HG02852 (cell line): ENCODE measurements around the gene GSPT2.
"Not testable (repeated sequence)": the region's sequence is repeated elsewhere in the genome, so short reads cannot be mapped to it uniquely, and the experiment has no call there.

Source experiments
- ATAC-seq: cut with Tn5 transposase; IDR thresholded peaks from one replicate; pipeline ENCODE4 v1.9.1; 2021; ENCODE audit warnings: mild to moderate bottlenecking, moderate library complexity; ENCODE audit not compliant: unreplicated experiment

GSPT2 gene

DNA sequence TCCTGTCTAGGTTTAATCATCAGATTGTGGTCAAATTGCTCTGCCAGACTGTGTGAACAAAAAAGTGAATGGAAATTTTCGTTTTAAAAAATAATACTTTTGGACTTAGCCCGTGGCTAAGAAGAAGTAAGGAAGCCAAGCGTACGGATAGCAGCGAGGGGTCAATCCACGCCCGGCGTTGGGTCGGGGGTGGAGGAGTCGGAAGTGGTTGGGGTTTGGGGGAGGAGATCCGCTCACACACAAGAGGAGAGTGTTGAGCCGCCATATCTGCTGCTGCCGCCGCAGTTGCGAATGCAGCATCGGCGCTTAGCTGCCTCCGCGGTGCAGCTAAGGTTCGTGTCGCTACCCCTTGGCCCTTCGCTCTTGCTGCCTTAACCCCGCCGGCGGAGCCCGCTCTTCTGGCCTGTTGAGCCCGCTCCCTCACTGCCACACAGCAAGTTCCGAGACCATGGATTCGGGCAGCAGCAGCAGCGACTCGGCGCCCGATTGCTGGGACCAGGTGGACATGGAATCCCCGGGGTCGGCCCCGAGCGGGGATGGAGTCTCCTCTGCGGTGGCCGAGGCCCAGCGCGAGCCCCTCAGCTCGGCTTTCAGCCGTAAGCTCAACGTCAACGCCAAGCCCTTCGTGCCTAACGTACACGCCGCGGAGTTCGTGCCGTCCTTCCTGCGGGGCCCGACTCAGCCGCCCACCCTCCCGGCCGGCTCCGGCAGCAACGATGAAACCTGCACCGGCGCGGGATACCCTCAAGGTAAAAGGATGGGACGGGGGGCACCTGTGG is at the start of gene GSPT2:
TSS of gene GSPT2 (plus strand) at position 264 of the 779 bp plus-strand sequence. CDS start at position 449, 185 bp downstream.
- peak; percentile 96 for ATAC-seq

GRCh38 chrX:51694254-51694653 is 49.0 kb upstream of the GSPT2 start:
- no peak for ATAC-seq

GRCh38 chrX:51697397-51697796 is 45.8 kb upstream of the GSPT2 start:
- ATAC-seq: no peak

DNA sequence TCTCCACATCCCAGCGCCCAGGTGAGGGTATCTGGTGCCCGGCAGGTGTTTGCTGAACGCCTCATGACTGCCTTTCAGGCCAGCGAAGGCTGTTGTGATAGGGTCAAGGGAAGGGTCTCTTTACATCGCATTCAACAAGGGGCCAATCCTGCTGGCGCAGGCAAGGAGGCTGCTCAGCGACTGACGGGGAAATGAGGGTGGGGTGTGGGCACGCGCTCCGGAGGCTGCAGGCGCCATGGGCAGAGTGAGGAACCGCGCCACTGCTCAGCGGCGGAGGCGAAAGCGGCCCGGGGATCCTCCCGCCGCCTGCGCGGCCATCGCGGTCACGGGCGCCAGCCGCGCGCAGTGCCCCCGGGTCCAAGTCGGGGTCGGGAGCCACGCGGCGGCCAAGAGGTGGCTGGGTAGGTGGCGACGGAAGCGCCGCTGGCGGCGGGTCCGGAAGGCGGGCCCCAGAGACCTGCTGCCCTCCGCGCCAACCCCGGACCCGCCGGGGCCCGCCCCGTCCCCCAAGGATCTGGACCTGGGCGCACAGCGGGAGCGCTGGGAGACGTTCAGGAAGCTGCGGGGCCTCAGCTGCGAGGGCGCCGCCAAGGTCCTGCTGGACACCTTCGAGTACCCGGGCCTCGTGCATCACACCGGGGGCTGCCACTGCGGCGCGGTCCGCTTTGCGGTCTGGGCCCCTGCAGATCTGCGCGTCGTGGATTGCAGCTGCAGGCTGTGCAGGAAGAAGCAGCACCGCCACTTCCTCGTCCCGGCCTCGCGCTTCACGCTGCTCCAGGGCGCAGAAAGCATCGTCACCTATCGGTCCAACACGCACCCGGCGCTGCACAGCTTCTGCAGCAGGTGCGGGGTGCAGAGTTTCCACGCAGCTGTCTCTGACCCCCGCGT is 32.7 kb upstream of the GSPT2 start, which contains the start of gene CENPVL1:
TSS of gene CENPVL1 (plus strand) at position 236 of the 888 bp plus-strand sequence. CDS start at position 236, 0 bp downstream.
- not testable (repeated sequence) for ATAC-seq

DNA sequence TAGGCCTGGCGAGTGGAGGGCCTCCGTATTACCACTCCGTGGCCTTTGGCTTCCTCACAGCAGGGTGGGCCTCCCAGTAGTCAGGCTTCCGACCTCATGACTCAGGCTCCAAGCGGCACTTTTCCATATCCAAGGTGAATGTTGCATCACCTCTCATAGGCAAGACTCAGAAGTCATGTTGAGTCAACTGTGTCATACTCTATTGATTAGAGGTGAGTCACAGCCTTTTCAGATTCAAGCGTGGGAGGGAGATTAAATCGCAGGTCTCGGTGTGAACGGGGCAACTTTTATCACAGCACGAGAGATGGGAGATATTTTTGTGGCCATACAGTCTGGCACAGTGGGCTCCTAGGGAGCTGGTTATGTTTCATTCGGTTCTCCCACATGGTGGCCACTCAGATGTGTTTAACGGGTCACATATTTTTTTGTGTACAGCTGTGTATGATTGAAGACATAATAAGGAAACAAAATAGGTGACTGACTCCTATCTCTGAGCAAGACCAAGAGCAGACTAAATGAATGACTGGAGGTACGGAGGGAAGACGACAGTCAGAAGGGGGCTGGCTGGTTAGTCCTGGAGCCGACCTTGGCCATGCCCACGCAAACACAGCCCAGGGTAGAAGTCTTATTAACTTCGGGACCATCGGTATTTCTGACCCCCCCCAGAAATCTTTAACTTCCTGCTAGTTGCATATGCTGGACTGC is 30.1 kb upstream of the GSPT2 start:
- not testable (repeated sequence) for ATAC-seq

DNA sequence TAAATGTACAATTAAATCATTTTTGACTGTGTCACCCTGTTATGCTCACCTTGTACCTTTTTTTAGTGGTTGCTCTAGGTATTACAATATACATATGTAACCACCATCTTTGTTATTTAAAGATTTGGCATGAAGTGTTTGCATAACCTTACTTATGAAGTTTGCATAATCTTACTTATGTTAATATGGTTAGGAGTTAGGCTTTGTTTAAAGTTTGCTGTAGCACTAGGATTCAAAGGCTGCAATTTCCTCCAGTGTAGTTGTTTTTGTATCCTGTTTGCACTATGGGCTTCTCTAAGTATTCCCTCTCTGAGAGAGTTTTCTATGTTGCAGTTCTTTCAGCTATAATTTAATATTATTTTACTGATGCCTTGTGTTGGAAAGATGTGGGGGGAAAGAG is 15.0 kb upstream of the GSPT2 start:
- no peak for ATAC-seq

- ATAC-seq: no peak
These were observed 6.2 kb upstream of the GSPT2 start for GRCh38 chrX:51737091-51737490.

- ATAC-seq: no peak
These were observed 656 bp upstream of the GSPT2 start for GRCh38 chrX:51742586-51742985.

DNA sequence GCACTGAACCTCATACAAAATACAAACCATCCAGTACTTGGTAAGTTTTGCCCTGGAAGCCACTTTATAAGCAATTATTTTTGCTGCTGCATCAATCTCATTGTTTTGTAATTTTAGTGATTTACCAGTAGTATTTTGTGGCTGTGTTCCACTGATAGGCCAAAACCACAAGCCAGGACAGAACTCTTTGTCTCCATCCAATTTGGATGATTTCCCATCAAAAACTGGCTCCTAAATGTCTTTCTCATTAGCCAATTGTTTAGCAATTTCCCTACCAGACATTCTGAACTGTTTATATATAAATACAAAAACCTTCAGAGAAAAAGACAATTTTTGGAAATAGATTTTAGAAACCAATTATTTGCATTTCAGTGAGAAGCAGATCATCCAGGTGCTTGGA is 4.4 kb downstream of the GSPT2 start:
- no peak for ATAC-seq

DNA sequence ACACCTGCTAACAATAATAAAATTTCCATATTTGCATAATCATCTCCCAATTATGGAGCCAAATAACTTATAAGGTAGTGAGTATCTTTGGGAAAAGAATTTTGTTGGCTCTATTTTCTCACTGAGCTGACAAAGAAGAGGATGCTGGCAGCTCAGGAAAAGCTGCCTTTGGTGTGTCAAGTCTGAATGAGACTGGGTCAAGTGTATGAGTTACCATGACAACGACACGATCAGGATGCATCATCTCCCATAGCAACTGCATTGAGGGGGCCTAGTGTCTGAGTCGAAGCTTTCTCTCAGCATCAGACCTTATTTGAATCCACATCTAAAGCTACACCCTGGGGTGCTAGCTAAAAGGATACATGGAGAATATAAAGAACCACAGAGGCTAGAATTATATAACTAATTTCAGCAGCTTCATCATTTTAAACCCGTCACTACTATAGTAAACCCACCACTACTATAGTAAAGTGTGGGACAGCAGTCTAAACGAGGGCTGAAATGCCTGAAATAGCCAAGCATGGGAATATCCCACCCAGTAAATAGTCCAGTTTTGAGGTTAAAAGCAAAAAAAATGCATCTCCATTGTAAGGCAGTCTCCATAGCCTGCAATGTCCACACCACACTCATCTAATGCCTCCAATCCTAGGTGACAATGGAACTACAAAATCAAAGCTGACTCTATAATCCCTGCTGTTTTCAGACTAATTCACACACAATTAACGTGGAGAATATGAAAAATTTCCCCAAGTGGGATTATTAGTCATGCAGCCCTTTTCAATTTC is 16.0 kb downstream of the GSPT2 start:
- ATAC-seq: no peak

DNA sequence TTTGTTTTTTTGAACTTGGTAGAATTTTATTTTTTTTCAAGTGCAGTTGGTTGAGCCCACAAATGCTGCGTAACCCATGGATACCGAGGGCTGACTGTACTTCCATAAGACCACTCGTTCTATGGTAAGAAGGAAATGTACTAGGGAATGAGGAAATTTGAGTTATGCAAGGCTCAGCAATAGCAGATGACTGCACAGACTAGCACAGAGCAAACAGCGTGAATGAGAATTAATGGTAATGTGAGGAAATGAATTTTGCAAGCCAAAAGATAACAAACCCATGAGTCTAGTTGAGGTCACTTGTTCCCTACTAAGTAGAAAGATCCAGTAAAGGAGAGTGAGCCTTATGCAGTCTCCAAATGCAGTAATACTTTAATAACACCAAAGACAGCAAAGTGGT is 17.4 kb downstream of the GSPT2 start:
- ATAC-seq: no peak

DNA sequence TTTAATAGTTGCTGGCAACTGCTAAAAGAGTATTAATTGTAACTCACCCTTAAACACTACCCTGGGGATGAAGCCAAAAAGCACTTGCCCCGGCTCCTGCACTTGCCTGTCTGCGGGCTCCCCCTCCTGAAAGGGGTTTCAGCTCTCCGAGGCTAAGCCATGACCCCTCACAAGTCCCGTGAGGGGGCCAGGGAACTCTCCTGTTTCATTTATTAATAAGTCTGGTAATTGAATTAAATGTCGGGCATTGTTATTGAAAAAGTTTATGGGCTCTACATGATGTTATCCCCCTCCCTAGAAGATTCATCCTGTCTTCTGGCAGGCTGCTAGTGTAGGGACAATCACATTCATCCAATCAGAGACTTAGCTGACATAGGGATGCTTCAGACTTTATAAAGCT is 23.3 kb downstream of the GSPT2 start:
- ATAC-seq: no peak

GRCh38 chrX:51776851-51777250 is 33.6 kb downstream of the GSPT2 start:
- ATAC-seq: no peak

- ATAC-seq: no peak
These were observed 36.1 kb downstream of the GSPT2 start for GRCh38 chrX:51779306-51779705.

GRCh38 chrX:51795136-51795535 is 51.9 kb downstream of the GSPT2 start:
- no peak for ATAC-seq
